Stimulated activated naive CD8-positive, alpha-beta T cell treated with anti-CD3 and anti-CD28 coated beads, Interleukin-15, amount 100 ng/mL, for 72 hours (primary cell): ENCODE data around the gene AFF3.

ENCODE experiments used
- ATAC-seq: fragments of 150-1000 bp; cut with Tn5 transposase; 2 replicates; pipeline ENCODE4 v1.10.0; 2021; ENCODE audit warnings: mild to moderate bottlenecking, moderate library complexity
- DNase-seq, 2 donors: peaks; one replicate each; pipeline ENCODE4 v3.0.0; 2021 to 2022
- H3K27ac Mint-ChIP-seq, 2 donors: one replicate each; pipeline ENCODE4 v1.8.0; 2022; ENCODE audit warnings: mild to moderate bottlenecking in 2 of 2, mixed read lengths in 2 of 2, moderate library complexity in 2 of 2
- H3K27me3 Mint-ChIP-seq: one replicate; pipeline ENCODE4 v1.8.0; 2022; ENCODE audit warnings: mixed read lengths
- H3K4me1 Mint-ChIP-seq: one replicate; pipeline ENCODE4 v1.8.0; 2022; ENCODE audit warnings: mild to moderate bottlenecking, mixed read lengths
- H3K4me3 Mint-ChIP-seq, 2 donors: one replicate each; pipeline ENCODE4 v1.8.0; 2022; ENCODE audit warnings: mild to moderate bottlenecking in 2 of 2, mixed read lengths in 2 of 2, moderate library complexity in 1 of 2
- H3K9me3 Mint-ChIP-seq, 2 donors: one replicate each; pipeline ENCODE4 v1.8.0; 2022; ENCODE audit warnings: mixed read lengths in 2 of 2

AFF3 gene

DNA sequence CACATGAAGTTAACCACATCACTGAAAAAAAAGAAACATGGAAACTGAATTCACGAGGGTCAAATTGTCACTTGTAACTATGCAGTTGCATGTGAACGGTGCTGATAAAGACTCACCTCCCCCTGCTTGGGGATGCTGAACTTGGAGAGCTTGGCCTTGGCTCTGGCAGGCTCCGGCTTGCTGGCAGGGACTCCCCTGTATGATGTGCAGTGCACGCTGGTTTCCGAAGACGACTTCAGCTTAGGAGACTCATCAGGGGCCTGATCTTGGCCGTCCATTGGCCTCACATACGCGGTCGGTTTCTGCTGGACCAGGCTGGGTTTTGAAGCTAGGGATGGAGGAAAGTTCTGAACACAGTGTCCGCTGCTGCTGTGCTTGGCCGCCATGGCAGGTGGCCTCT, 135.9 kb downstream of the AFF3 start:
- Mint-ChIP-seq H3K27ac (no peak overlapping the region), H3K4me3 (no peak overlapping the region), H3K9me3 (no peaks in the 10 kb centered on the region), H3K27me3 (no peaks in the 10 kb centered on the region), H3K4me1 (no peaks in the 10 kb centered on the region)
- DNase-seq (no peak), ATAC-seq (no peak)

DNA sequence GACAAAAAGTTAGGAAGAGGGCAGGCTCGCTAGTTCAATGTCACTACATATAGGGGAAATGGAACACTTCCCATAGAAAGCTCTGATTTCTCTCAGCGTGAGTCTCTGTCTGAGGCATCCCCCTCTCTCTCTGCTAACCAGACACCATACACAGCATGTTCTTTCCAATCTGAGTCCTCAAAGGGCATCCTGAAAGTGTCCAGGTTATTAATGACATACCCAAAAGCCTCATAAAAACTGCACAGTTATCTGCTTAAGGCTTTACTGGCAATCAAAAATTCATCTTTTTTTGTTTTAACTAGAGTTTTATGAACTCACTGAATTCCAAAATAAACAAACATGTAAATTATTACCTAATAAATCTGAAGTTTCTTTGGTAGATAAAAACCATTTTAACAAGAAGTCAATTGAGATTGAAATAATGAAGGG, 137.4 kb downstream of the AFF3 start:
- no peak for DNase-seq
- Mint-ChIP-seq H3K9me3 (no peaks in the 10 kb centered on the region), H3K27ac (peak overlapping the region in 1 of 2 donors; percentile 49), H3K27me3 (no peaks in the 10 kb centered on the region), H3K4me3 (no peak overlapping the region), H3K4me1 (peaks cover 7% of the 10 kb centered on the region)
- no peak for ATAC-seq

DNA sequence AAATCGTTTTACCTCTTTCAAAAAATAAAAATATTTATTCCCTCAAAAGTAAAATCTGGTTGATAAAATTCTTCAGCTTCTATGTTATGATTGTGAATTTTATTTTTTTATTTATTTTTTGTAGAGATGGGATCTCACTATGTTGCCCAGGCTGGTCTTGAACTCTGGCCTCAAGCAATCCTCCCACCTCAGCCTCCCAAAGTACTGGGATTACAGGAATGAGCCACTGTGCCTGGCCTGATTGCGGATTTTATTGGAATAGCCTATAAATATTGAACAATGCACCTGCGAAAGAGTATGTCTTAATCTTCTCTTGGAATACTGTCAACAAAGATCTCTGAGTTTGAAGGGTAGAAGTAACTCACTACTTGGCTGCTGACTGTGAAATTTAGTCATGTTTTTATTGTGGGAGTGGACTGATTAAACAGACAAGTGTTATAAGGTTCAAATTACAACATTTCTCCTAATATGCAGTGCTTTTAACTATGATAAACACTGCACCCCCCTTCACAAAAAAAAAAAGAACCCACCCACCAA, 138.0 kb downstream of the AFF3 start:
- DNase-seq (no peak), ATAC-seq (no peak)
- Mint-ChIP-seq H3K4me1 (peaks cover 7% of the 10 kb centered on the region), H3K9me3 (no peaks in the 10 kb centered on the region), H3K4me3 (no peak overlapping the region), H3K27me3 (no peaks in the 10 kb centered on the region), H3K27ac (no peak overlapping the region)

DNA sequence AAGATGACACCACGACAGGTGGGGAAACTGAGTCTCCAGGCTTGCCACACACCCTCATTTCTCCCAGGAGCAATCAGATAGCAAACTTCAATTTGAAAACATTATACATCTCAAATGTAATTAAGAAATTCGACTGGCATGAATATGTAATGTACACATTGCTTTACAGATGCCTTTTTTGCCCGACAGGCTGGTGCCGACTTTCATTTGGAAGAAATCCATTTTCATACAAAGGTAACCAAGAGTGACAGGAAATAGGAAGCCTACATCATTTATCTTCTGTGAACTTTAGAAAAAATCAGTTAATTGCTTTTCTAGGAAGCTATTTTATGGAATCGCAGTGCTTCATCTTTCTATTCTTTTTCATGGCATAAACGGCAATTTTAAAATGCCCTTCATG, 140.3 kb downstream of the AFF3 start:
- H3K27ac Mint-ChIP-seq: no peak overlapping the region
- H3K4me3 Mint-ChIP-seq: no peak overlapping the region
- H3K27me3 Mint-ChIP-seq: no peaks in the 10 kb centered on the region
- H3K4me1 Mint-ChIP-seq: peaks cover 7% of the 10 kb centered on the region
- DNase-seq (no peak), ATAC-seq (no peak)
- H3K9me3 Mint-ChIP-seq: no peaks in the 10 kb centered on the region

DNA sequence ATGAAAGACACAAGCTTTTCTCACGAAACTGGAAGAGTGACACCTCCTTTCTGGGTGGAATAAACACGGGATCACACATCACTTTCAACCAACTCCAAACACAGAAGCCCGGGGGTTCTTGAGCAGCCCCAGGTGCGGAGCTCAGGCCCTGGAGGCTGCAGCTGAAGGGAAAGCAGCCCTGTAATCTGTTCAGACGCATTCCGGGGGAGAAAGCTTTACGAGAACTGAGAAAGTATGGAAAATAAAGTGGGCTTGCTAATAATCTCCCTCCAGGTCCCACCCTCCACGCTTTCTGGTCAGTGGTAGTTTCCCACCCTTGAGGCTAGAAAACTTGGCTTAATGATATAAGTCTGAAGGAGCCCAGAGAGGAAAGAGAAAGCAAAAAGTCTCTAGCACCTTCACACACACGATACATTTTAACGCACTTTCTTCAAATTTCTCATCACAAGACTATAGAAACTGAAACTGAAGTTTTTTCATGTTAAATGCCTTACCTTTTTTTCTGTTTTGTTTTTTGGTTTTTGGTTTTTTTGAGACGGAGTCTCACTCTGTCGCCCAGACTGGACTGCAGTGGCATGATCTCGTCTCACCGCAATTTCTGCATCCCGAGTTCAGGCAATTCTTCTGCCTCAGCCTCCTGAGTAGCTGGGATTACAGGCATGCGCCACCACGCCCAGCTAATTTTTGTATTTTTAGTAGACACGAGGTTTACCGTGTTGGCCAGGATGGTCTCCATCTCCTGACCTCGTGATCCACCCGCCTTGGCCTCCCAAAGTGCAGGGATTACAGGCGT, 141.3 kb downstream of the AFF3 start:
- Mint-ChIP-seq H3K4me3 (no peak overlapping the region), H3K27ac (peak overlapping the region in 1 of 2 donors; percentile 3), H3K9me3 (no peaks in the 10 kb centered on the region), H3K4me1 (peaks cover 7% of the 10 kb centered on the region), H3K27me3 (no peaks in the 10 kb centered on the region)
- no peak for DNase-seq
- no peak for ATAC-seq

DNA sequence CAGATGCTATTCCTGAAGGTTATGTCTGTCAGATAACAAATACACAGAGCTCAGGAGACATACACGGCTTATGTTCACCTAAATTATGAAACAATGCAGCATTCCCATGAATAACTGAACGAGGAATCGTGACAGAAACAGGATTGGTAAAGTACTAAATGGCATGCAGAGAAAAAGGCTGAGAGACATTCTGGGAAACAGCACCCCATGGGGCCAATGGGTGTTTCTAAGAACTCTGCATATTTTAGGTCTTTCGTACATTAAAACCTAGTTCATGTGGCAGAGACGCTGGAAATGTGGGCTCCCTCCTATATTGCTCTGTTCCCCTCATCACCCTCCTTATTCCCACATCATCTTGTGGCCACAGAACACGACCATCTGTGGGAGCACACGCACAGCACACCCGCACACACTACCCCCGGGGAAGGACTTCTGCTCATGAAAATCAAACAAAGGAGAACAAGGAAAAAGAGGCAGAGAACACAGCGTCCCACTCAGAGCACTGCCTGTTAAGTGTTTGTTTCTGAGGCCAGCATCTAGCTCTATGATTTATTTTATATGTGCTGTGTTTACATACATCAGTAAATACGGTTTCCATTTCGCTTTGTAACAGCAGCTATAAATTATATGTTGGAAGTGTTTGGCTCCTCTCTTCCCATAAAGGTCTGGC, 143.6 kb downstream of the AFF3 start:
- ATAC-seq (no peak), DNase-seq (no peak)
- Mint-ChIP-seq H3K4me1 (peaks cover 7% of the 10 kb centered on the region), H3K27me3 (no peaks in the 10 kb centered on the region), H3K9me3 (no peaks in the 10 kb centered on the region), H3K4me3 (no peak overlapping the region), H3K27ac (no peak overlapping the region)

DNA sequence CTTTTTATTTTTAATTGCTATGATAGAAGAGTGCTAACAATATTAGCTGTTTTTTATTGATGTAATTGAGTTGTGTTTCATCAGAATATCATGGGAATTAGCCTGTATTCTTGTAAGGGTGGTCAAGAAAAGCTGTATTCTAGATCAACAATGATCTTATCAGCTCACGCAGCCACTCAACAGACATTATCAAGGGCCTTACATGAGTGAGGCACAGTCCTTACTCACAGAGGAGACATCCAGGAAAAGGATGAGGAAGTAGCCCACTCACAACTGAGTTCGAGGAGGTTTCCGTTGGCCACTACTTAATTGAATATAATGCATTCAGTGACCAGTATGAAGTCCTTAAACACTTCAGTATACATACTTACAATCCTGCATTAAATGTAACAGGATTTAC, 152.5 kb downstream of the AFF3 start:
- H3K4me1 Mint-ChIP-seq: no peaks in the 10 kb centered on the region
- H3K27me3 Mint-ChIP-seq: no peaks in the 10 kb centered on the region
- no peaks in the 10 kb centered on the region for H3K9me3 Mint-ChIP-seq
- H3K4me3 Mint-ChIP-seq: no peak overlapping the region
- H3K27ac Mint-ChIP-seq: no peak overlapping the region
- DNase-seq (no peak), ATAC-seq (no peak)

DNA sequence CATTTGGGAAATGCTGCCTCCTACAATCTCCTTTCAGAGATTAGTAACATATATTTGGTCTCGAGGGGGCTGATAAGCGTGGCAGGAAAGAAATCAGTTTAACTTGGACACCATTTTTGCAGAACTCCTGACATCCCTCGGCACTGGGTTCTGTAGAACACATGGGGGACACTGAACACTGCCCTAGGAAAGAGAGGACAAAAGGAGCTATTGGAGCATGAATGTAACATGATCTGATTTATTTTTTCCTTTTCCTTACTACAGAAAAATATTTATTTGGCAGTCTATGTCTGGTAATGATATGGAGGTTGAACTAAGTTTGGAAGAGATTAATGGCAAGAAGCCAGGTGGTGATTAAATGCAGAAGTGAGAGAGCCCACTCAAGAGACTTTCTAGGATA, 153.8 kb downstream of the AFF3 start:
- Mint-ChIP-seq H3K4me1 (no peaks in the 10 kb centered on the region), H3K27me3 (no peaks in the 10 kb centered on the region), H3K9me3 (no peaks in the 10 kb centered on the region), H3K27ac (no peak overlapping the region), H3K4me3 (no peak overlapping the region)
- ATAC-seq (no peak), DNase-seq (no peak)

DNA sequence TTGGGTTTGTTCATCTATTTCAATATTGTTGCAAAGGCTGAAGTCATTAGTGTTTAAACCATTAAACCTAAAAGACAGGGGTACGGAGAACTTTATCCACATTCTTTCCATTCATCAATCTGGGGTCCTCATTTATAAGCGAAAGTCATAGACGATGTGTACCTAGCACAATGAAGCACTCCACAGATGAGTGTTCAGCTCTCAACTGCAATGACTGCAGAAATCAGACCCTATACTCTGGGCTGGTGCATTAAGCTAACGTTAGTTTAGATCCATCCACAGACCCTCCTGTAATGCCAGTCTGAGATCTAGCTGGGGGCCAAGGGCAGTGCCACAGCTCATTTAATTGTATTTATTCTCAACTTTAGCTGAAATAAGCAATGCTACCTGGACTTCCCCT, 155.2 kb downstream of the AFF3 start:
- ATAC-seq (no peak), DNase-seq (no peak)
- H3K27ac Mint-ChIP-seq: no peak overlapping the region
- H3K4me3 Mint-ChIP-seq: no peak overlapping the region
- H3K9me3 Mint-ChIP-seq: no peaks in the 10 kb centered on the region
- no peaks in the 10 kb centered on the region for H3K4me1 Mint-ChIP-seq
- H3K27me3 Mint-ChIP-seq: no peaks in the 10 kb centered on the region

DNA sequence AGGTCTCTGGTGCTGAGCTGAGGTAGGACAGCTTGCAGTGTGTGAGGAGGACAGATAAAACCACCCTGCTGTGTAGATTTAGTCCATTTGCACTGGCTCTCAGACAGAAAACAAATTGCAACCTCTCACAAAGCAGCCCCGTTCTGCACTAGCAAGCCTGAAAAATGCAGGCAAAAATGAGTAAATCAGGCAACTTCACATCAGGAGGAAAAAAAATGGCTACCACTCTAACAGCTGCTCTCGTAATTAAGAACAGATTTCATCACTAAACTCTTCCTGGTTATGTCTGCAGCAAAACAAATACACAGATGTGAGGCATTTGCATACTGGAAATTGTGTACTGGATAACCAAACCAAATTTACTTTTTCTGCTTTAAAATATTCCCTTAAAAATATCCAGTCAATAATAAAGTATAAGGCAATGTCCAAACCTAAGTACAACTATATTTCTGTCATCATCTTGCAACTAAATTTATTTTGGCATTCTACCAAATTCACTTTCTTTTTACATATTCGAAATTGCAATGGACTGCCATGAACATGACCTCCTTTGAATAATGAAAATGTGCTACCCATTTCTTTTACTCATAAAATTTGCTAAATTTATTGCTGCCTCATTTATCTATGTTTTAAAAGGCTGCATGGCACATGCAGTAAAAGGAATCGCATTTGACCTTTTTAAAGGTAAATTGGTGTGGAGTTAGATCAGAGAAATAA, 157.4 kb downstream of the AFF3 start:
- Mint-ChIP-seq H3K27me3 (no peaks in the 10 kb centered on the region), H3K9me3 (no peaks in the 10 kb centered on the region), H3K4me3 (no peak overlapping the region), H3K27ac (no peak overlapping the region), H3K4me1 (no peaks in the 10 kb centered on the region)
- no peak for DNase-seq
- no peak for ATAC-seq

DNA sequence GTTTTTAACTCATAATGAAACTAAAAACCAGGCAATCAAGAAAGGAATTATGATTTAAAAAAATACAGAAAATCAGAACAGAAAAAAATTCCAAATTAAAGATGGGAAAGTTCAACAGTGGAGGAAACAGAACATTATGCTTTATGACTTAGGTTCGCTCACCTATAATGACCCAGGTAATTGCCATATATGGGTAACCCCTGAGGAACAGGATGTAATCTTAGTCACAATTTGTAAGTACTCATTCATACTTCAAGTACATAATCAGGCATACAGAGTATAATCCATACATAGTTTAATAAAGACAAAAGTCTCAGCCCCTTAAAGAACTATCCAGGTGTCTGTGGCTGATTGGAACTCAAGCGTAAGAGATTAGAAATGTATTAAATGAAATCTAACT, 159.6 kb downstream of the AFF3 start:
- Mint-ChIP-seq H3K27me3 (no peaks in the 10 kb centered on the region), H3K9me3 (no peaks in the 10 kb centered on the region), H3K4me3 (no peak overlapping the region), H3K27ac (no peak overlapping the region), H3K4me1 (no peaks in the 10 kb centered on the region)
- no peak for DNase-seq
- ATAC-seq: no peak

DNA sequence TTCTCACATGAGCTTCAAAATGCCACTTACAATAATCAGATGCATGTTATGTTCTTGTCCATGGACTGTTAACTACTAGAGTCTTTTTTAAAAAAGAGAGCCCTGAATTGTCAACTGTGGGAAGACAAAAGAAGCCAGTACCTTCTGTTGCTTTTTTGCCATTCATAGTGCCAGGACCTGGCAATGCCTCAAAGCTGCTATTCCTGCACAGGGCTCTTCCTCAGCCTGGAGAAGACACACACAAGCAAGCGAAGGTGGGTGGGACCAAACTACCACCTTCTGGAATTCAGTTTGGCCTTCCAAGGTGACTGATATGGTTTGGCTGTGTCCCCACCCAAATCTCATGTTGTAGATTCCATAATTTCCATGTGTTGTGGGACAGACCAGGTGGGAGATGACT, 160.6 kb downstream of the AFF3 start:
- Mint-ChIP-seq H3K27ac (no peak overlapping the region), H3K4me1 (no peaks in the 10 kb centered on the region), H3K9me3 (no peaks in the 10 kb centered on the region), H3K27me3 (no peaks in the 10 kb centered on the region), H3K4me3 (no peak overlapping the region)
- DNase-seq: no peak
- ATAC-seq: no peak

DNA sequence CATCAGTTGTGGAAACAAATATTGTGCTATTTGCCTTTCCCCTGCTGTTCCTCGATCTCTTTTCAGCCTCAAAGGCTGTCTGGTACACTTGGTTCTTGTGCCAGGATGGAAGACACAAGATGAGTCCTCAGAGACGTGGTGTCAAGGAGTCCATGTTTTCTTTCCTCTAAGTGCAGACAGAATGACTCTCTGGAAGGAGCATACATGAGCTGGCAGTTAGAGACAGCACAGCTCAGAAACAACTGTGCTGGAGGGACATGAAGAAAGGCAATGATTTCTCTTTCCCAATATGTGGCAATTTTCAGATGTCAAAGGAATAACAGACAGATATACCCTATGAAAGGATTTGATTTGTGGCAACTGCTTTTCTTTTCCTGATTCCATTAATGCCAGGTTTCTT, 162.2 kb downstream of the AFF3 start:
- ATAC-seq (no peak), DNase-seq (no peak)
- Mint-ChIP-seq H3K4me3 (no peak overlapping the region), H3K9me3 (no peaks in the 10 kb centered on the region), H3K4me1 (peaks cover 5% of the 10 kb centered on the region), H3K27ac (no peak overlapping the region), H3K27me3 (no peaks in the 10 kb centered on the region)

DNA sequence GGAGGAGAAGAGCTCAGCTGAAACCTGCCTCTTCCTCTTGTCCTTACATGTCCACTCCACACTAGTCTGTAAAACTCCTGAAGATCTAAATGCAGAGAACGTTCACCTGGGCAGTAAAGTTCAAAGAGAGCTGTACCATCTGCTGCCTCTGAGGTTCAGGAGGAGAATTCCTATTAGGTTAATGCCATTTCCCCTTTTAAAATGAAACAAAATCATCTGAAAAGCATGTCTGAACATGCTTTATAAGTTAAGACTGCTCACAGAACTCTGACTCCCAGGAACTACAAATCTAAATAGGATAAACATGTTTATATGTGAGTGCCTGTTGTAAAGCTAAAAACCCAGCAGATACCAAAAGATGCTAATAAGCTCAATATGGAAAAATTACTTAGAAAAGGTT, 164.4 kb downstream of the AFF3 start:
- H3K9me3 Mint-ChIP-seq: no peaks in the 10 kb centered on the region
- no peaks in the 10 kb centered on the region for H3K27me3 Mint-ChIP-seq
- ATAC-seq: no peak
- no peak overlapping the region for H3K4me3 Mint-ChIP-seq
- H3K27ac Mint-ChIP-seq: no peak overlapping the region
- H3K4me1 Mint-ChIP-seq: peaks cover 6% of the 10 kb centered on the region
- no peak for DNase-seq

DNA sequence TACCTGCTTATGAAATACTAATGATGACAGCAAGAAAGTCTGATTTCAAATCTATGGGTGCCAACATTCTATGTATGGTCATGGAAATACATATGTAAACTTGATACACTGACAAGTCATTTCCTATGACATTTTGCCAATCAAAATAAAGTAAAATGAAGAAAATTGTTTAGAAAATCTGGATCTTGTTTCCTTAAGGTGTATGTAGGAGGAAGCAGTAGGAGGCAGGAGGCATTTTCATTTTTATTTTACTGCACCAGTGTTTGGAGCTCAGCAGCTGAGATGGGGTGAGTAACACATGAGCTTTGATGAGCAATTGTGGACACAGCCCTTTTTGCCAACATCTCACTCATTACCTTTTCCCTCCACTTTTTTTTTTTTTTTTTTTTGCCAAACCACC, 167.0 kb downstream of the AFF3 start:
- Mint-ChIP-seq H3K4me1 (peaks cover 10% of the 10 kb centered on the region), H3K27ac (no peak overlapping the region), H3K27me3 (peaks cover 12% of the 10 kb centered on the region), H3K4me3 (no peak overlapping the region), H3K9me3 (no peaks in the 10 kb centered on the region)
- ATAC-seq: no peak
- DNase-seq: no peak
